ENCODE results near the gene VPS13D.
"Not testable (repeated sequence)": the region's sequence is repeated elsewhere in the genome, so short reads cannot be mapped to it uniquely, and the experiment has no call there.

VPS13D gene

GRCh38 chr1:12293416-12293815 lies 63.6 kb downstream of the VPS13D start:
- no peak for DNase-seq (ENCODE audit: low read depth in 2 of 2)

- DNase-seq (ENCODE audit: low read depth in 2 of 2) = no peak
Measured at GRCh38 chr1:12294076-12294475, 64.2 kb downstream of the VPS13D start.

- no peak for DNase-seq (ENCODE audit: low read depth in 2 of 2)
Measured at GRCh38 chr1:12296016-12296415, 66.2 kb downstream of the VPS13D start.

- DNase-seq (ENCODE audit: low read depth in 2 of 2) = no peak
Measured at GRCh38 chr1:12296623-12297022, 66.8 kb downstream of the VPS13D start.

- DNase-seq (ENCODE audit: low read depth in 2 of 2) = no peak
Measured at GRCh38 chr1:12300706-12301105, 70.9 kb downstream of the VPS13D start.

GRCh38 chr1:12301518-12302237 lies 71.8 kb downstream of the VPS13D start:
- no peak for DNase-seq (ENCODE audit: low read depth in 2 of 2)

GRCh38 chr1:12302798-12303447 lies 73.1 kb downstream of the VPS13D start:
- no peak for DNase-seq (ENCODE audit: low read depth in 2 of 2)

GRCh38 chr1:12305377-12305776 lies 75.5 kb downstream of the VPS13D start:
- DNase-seq (ENCODE audit: low read depth in 2 of 2) = no peak

GRCh38 chr1:12309783-12310742 lies 80.2 kb downstream of the VPS13D start:
- DNase-seq (ENCODE audit: low read depth in 2 of 2) = no peak

- DNase-seq (ENCODE audit: low read depth in 2 of 2) = no peak
Measured at GRCh38 chr1:12314333-12314903, 84.6 kb downstream of the VPS13D start.

- DNase-seq (ENCODE audit: low read depth in 2 of 2) = no peak
Measured at GRCh38 chr1:12315146-12315545, 85.3 kb downstream of the VPS13D start.

- DNase-seq (ENCODE audit: low read depth in 2 of 2) = no peak
Measured at GRCh38 chr1:12316331-12316730, 86.5 kb downstream of the VPS13D start.

- DNase-seq (ENCODE audit: low read depth in 2 of 2) = no peak
Measured at GRCh38 chr1:12320486-12320885, 90.7 kb downstream of the VPS13D start.

- no peak for DNase-seq (ENCODE audit: low read depth in 2 of 2)
Measured at GRCh38 chr1:12324423-12324822, 94.6 kb downstream of the VPS13D start.

GRCh38 chr1:12324973-12325372 lies 95.1 kb downstream of the VPS13D start:
- not testable (repeated sequence) for DNase-seq (ENCODE audit: low read depth in 2 of 2)

- DNase-seq (ENCODE audit: low read depth in 2 of 2) = no peak
Measured at GRCh38 chr1:12326986-12327385, 97.2 kb downstream of the VPS13D start.

- no peak for DNase-seq (ENCODE audit: low read depth in 2 of 2)
Measured at GRCh38 chr1:12327566-12327965, 97.7 kb downstream of the VPS13D start.

- no peak for DNase-seq (ENCODE audit: low read depth in 2 of 2)
Measured at GRCh38 chr1:12333036-12333785, 103.4 kb downstream of the VPS13D start.

- DNase-seq (ENCODE audit: low read depth in 2 of 2) = no peak
Measured at GRCh38 chr1:12335815-12336214, 106.0 kb downstream of the VPS13D start.

GRCh38 chr1:12336413-12336812 lies 106.6 kb downstream of the VPS13D start:
- no peak for DNase-seq (ENCODE audit: low read depth in 2 of 2)

GRCh38 chr1:12338017-12338416 lies 108.2 kb downstream of the VPS13D start:
- no peak for DNase-seq (ENCODE audit: low read depth in 2 of 2)
